Thyroid gland (tissue), 4 donors: ENCODE data around the gene POLR1B.

Experiments used
- POLR2A ChIP-seq, 2 donors: fragments of 450-650 bp; IDR thresholded peaks; one replicate each; pipeline ENCODE4 v1.6.1; 2017; ENCODE audit warnings: antibody characterized with exemption in 2 of 2, mild to moderate bottlenecking in 2 of 2, moderate library complexity in 1 of 2
- TF ChIP-seq, protein P1 (sequence below), 6 experiments: fragments of 200-600 bp in 3 of 6; fragments of 450-650 bp in 3 of 6; sonication (generic) in 3 of 6; IDR thresholded peaks; one replicate each; pipeline ENCODE4 v1.5.1; 2016 to 2019; ENCODE audit warnings: antibody characterized with exemption in 6 of 6, mild to moderate bottlenecking in 2 of 6, inconsistent platforms in 1 of 6, moderate library complexity in 1 of 6

DNA sequence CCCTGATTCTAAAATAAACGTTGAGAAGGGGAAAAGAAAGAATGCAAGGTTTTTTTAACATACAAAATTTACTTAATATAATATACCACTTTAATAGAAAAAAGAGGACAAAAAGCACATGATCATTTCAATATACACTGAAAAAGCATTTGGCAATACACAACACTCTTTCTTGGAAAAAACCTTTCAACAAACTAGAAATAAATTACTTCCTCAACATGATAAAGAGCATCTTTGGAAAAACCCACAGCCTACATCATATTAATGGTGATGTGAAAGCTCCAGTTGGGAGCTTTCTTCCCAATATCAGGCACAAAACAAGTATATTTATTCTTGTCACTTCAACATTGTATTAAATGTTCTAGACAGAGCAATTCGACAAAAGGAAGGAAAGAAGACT is 3.0 kb upstream of the POLR1B start:
- TF ChIP-seq, protein P1, sequence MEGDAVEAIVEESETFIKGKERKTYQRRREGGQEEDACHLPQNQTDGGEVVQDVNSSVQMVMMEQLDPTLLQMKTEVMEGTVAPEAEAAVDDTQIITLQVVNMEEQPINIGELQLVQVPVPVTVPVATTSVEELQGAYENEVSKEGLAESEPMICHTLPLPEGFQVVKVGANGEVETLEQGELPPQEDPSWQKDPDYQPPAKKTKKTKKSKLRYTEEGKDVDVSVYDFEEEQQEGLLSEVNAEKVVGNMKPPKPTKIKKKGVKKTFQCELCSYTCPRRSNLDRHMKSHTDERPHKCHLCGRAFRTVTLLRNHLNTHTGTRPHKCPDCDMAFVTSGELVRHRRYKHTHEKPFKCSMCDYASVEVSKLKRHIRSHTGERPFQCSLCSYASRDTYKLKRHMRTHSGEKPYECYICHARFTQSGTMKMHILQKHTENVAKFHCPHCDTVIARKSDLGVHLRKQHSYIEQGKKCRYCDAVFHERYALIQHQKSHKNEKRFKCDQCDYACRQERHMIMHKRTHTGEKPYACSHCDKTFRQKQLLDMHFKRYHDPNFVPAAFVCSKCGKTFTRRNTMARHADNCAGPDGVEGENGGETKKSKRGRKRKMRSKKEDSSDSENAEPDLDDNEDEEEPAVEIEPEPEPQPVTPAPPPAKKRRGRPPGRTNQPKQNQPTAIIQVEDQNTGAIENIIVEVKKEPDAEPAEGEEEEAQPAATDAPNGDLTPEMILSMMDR (IDR thresholded peaks at IDR 0.05), result no peak
- TF ChIP-seq POLR2A (IDR thresholded peaks at IDR 0.05), result no peak
